Lower leg skin (tissue), 3 donors: ENCODE results near the gene NDUFV1.

Experiments
- CTCF ChIP-seq, 3 donors: fragments of 450-650 bp; IDR thresholded peaks; one replicate each; pipeline ENCODE4 v1.5.1; 2016; ENCODE audit warnings: antibody characterized with exemption in 3 of 3, mild to moderate bottlenecking in 3 of 3, moderate library complexity in 2 of 3
- POLR2A ChIP-seq, 2 donors: fragments of 450-650 bp; IDR thresholded peaks; one replicate each; pipeline ENCODE4 v1.6.1; 2016 to 2017; ENCODE audit warnings: antibody characterized with exemption in 2 of 2, mild to moderate bottlenecking in 1 of 2, moderate library complexity in 1 of 2

GRCh38 chr11:67639438-67639859 lies 32.7 kb downstream of the NDUFV1 start, which contains the start of gene TBX10:
- no peak for TF ChIP-seq CTCF (IDR thresholded peaks at IDR 0.05)
- no peak for TF ChIP-seq POLR2A (IDR thresholded peaks at IDR 0.05)
